GM23338 (cell line): ENCODE results near the gene APOC1. TPM values are rescaled to one million over a fixed set of nuclear protein-coding genes. Genes with fewer than 3 reads are reported as not detected.

Experiments used
- ATAC-seq: fragments of 200-7000 bp; cut with Tn5 transposase; 3 replicates; pipeline ENCODE4 v1.9.1; 2020
- DNase-seq: peaks from one replicate; pipeline ENCODE4 v3.0.0-alpha.2; 2015; ENCODE audit warnings: low spot score
- H2AFZ ChIP-seq: fragments of 200-600 bp; sonication (generic); 2 replicates; pipeline ENCODE4 v1.8.0; 2016; ENCODE audit warnings: antibody characterized with exemption, mild to moderate bottlenecking, moderate library complexity
- H3F3A ChIP-seq: fragments of 200-600 bp; sonication (generic); replicated peaks from 2 replicates; pipeline ENCODE4 v1.8.0; 2017; ENCODE audit warnings: antibody characterized with exemption, mixed run types, low read depth
- H3K27ac ChIP-seq: fragments of 200-600 bp; sonication (generic); 2 replicates; pipeline ENCODE4 v1.6.1; 2016; ENCODE audit warnings: low read depth
- H3K27me3 ChIP-seq: fragments of 200-600 bp; sonication (generic); 2 replicates; pipeline ENCODE4 v1.8.0; 2016; ENCODE audit warnings: mild to moderate bottlenecking, mixed run types, moderate library complexity; ENCODE audit not compliant: insufficient read depth
- H3K36me3 ChIP-seq: fragments of 200-600 bp; sonication (generic); 2 replicates; pipeline ENCODE4 v1.8.0; 2016; ENCODE audit warnings: mild to moderate bottlenecking; ENCODE audit not compliant: insufficient read depth
- H3K4me1 ChIP-seq: fragments of 200-600 bp; sonication (generic); 2 replicates; pipeline ENCODE4 v1.8.0; 2016; ENCODE audit warnings: mild to moderate bottlenecking, moderate library complexity; ENCODE audit not compliant: insufficient read depth
- H3K4me2 ChIP-seq: fragments of 200-600 bp; sonication (generic); 2 replicates; pipeline ENCODE4 v1.7.1; 2017; ENCODE audit warnings: mixed run types
- H3K4me3 ChIP-seq: fragments of 200-600 bp; sonication (generic); 2 replicates; pipeline ENCODE4 v1.6.1; 2016; ENCODE audit warnings: mixed run types
- H3K79me2 ChIP-seq: fragments of 200-600 bp; sonication (generic); replicated peaks from 2 replicates; pipeline ENCODE4 v1.8.0; 2017; ENCODE audit warnings: mild to moderate bottlenecking; ENCODE audit not compliant: insufficient read depth
- H3K9me2 ChIP-seq: fragments of 200-600 bp; sonication (generic); 2 replicates; pipeline ENCODE4 v1.8.0; 2017; ENCODE audit not compliant: insufficient read depth
- H4K20me1 ChIP-seq: fragments of 200-600 bp; sonication (generic); replicated peaks from 2 replicates; pipeline ENCODE4 v1.8.0; 2017; ENCODE audit warnings: mild to moderate bottlenecking; ENCODE audit not compliant: insufficient read depth
- H3K27ac Mint-ChIP-seq: 2 replicates; pipeline ENCODE4 v1.8.0; 2020; ENCODE audit warnings: inconsistent platforms, mild to moderate bottlenecking, moderate library complexity, mixed read lengths
- H3K27me3 Mint-ChIP-seq: 3 replicates; pipeline ENCODE4 v1.8.0; 2022; ENCODE audit warnings: low read depth, mild to moderate bottlenecking, moderate library complexity, mixed read lengths, inconsistent platforms; ENCODE audit not compliant: insufficient read depth, poor library complexity
- H3K36me3 Mint-ChIP-seq: 3 replicates; pipeline ENCODE4 v1.8.0; 2021; ENCODE audit warnings: low read depth, mild to moderate bottlenecking, inconsistent platforms, moderate library complexity, mixed read lengths
- H3K4me1 Mint-ChIP-seq: 3 replicates; pipeline ENCODE4 v1.8.0; 2020; ENCODE audit warnings: mild to moderate bottlenecking, inconsistent platforms, mixed read lengths
- H3K4me3 Mint-ChIP-seq: 3 replicates; pipeline ENCODE4 v1.8.0; 2021; ENCODE audit warnings: moderate library complexity, mild to moderate bottlenecking, inconsistent platforms, mixed read lengths
- H3K9me3 Mint-ChIP-seq: 3 replicates; pipeline ENCODE4 v1.8.0; 2020; ENCODE audit warnings: moderate library complexity, mild to moderate bottlenecking, inconsistent platforms, mixed read lengths
- CREB1 ChIP-seq: fragments of 250-450 bp; sonication (Bioruptor Pico); IDR thresholded peaks from 2 replicates; pipeline ENCODE4 v1.5.0; 2020; ENCODE audit warnings: low read depth, mild to moderate bottlenecking, moderate library complexity
- ETS1 ChIP-seq: IDR thresholded peaks from 2 replicates; pipeline ENCODE4 v1.6.1; 2016; ENCODE audit warnings: antibody characterized with exemption
- EZH2 ChIP-seq: fragments of 200-600 bp; sonication (generic); IDR thresholded peaks from one replicate; pipeline ENCODE4 v1.8.0; 2017; ENCODE audit warnings: antibody characterized with exemption, mild to moderate bottlenecking, low read depth; ENCODE audit not compliant: unreplicated experiment
- EZH2phosphoT487 ChIP-seq: fragments of 200-600 bp; sonication (generic); IDR thresholded peaks from one replicate; pipeline ENCODE4 v1.8.1; 2018; ENCODE audit warnings: antibody characterized with exemption; ENCODE audit not compliant: unreplicated experiment
- JUNB ChIP-seq: IDR thresholded peaks from one replicate; pipeline ENCODE4 v1.6.1; 2016; ENCODE audit warnings: antibody characterized with exemption; ENCODE audit not compliant: unreplicated experiment
- NANOG ChIP-seq: IDR thresholded peaks from 2 replicates; pipeline ENCODE4 v1.6.1; 2016; ENCODE audit warnings: antibody characterized with exemption, borderline replicate concordance
- POLR2AphosphoS5 ChIP-seq: IDR thresholded peaks from 2 replicates; pipeline ENCODE4 v1.6.1; 2016; ENCODE audit warnings: antibody characterized with exemption, low read depth
- ZNF114 ChIP-seq: fragments of 250-450 bp; sonication (Bioruptor Pico); IDR thresholded peaks from 2 replicates; pipeline ENCODE4 v1.5.0; 2020; ENCODE audit warnings: mild to moderate bottlenecking, moderate library complexity
- ZNF331 ChIP-seq: fragments of 250-450 bp; sonication (Bioruptor Pico); IDR thresholded peaks from 2 replicates; pipeline ENCODE4 v1.5.0; 2020; ENCODE audit warnings: low read depth, mild to moderate bottlenecking, moderate library complexity
- ZNF462 ChIP-seq: fragments of 250-450 bp; sonication (Bioruptor Pico); IDR thresholded peaks from 2 replicates; pipeline ENCODE4 v1.5.0; 2020; ENCODE audit warnings: mild to moderate bottlenecking, moderate library complexity
- polyA plus RNA-seq: library from polyadenylated mRNA; unstranded; fragments of >200 nt; fragmentation: Nextera tagmentation; extraction: Ambion mirVana; gene quantifications from 2 replicates; pipeline ENCODE4 v1.2.1, GENCODE V29; 2016
- total RNA-seq: library from RNA; depleted of rRNA; stranded (reverse); fragments of >200 nt; shearing (Covaris generic); gene quantifications from 2 replicates; pipeline ENCODE4 v1.2.3, GENCODE V29; 2014
- TF ChIP-seq, protein P1 (sequence below), 2 experiments: fragments of 200-600 bp in 1 of 2; sonication (generic) in 1 of 2; conservative IDR thresholded peaks; 2 replicates each; pipeline versions ENCODE4 v1.5.1 to v1.6.1; 2016 to 2017; ENCODE audit warnings: antibody characterized with exemption in 2 of 2, low read depth in 2 of 2, mild to moderate bottlenecking in 2 of 2, moderate library complexity in 1 of 2

APOC1 gene
- total and polyA plus RNA-seq, 2 experiments from 2014 or later: 26.8 to 221 TPM

DNA sequence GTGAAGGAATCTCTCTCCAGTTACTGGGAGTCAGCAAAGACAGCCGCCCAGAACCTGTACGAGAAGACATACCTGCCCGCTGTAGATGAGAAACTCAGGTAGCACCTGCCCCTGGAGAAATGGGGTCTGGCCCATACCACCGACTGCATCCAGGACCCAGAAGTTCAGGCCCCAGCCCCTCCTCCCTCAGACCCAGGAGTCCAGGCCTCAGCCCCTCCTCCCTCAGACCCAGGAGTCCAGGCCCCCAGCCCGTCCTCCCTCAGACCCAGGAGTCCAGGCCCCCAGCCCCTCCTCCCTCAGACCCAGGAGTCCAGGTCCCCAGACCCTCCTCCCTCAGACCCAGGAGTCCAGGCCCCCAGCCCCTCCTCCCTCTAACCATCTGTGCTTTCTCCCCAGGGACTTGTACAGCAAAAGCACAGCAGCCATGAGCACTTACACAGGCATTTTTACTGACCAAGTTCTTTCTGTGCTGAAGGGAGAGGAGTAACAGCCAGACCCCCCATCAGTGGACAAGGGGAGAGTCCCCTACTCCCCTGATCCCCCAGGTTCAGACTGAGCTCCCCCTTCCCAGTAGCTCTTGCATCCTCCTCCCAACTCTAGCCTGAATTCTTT lies 34.5 kb downstream of the APOC1 start (continued):
- TF ChIP-seq, protein P1, sequence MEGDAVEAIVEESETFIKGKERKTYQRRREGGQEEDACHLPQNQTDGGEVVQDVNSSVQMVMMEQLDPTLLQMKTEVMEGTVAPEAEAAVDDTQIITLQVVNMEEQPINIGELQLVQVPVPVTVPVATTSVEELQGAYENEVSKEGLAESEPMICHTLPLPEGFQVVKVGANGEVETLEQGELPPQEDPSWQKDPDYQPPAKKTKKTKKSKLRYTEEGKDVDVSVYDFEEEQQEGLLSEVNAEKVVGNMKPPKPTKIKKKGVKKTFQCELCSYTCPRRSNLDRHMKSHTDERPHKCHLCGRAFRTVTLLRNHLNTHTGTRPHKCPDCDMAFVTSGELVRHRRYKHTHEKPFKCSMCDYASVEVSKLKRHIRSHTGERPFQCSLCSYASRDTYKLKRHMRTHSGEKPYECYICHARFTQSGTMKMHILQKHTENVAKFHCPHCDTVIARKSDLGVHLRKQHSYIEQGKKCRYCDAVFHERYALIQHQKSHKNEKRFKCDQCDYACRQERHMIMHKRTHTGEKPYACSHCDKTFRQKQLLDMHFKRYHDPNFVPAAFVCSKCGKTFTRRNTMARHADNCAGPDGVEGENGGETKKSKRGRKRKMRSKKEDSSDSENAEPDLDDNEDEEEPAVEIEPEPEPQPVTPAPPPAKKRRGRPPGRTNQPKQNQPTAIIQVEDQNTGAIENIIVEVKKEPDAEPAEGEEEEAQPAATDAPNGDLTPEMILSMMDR (conservative IDR thresholded peaks at IDR 0.05; ENCODE audit: low read depth in 2 of 2): no peak
- TF ChIP-seq ZNF114: no peak
- TF ChIP-seq NANOG: no peak
- no peak for TF ChIP-seq ETS1

- H3K4me3 Mint-ChIP-seq: no peak overlapping the region
- no peak overlapping the region for H2AFZ ChIP-seq
- no peaks in the 10 kb centered on the region; the same call in 1 of the 3 replicates for H3K9me3 Mint-ChIP-seq
- H4K20me1 ChIP-seq: no peaks in the 10 kb centered on the region
- no peaks in the 10 kb centered on the region; the same call in 2 of the 3 replicates for H3K36me3 Mint-ChIP-seq
- H3K4me3 ChIP-seq: no peak overlapping the region
- H3K4me1 ChIP-seq: no peaks in the 10 kb centered on the region
- no peak overlapping the region for H3K27ac ChIP-seq
- peaks cover 8% of the 10 kb centered on the region for H3K27me3 Mint-ChIP-seq
- H3K9me2 ChIP-seq: no peaks in the 10 kb centered on the region
- H3F3A ChIP-seq: peaks cover 8% of the 10 kb centered on the region; the same call in 1 of the 2 replicates
- H3K27me3 ChIP-seq: no peaks in the 10 kb centered on the region
- ATAC-seq (no peak), DNase-seq (no peak)
- no peak overlapping the region for H3K27ac Mint-ChIP-seq
- H3K36me3 ChIP-seq: no peaks in the 10 kb centered on the region
- no peaks in the 10 kb centered on the region for H3K79me2 ChIP-seq
- no peak overlapping the region for H3K4me2 ChIP-seq
- H3K4me1 Mint-ChIP-seq: peaks cover 2% of the 10 kb centered on the region; the same call in 1 of the 3 replicates
- TF ChIP-seq NANOG (no peak), JUNB (no peak), ZNF462 (CRISPR knock-in tag) (no peak), ZNF331 (CRISPR knock-in tag) (no peak), ZNF114 (no peak), CREB1 (CRISPR knock-in tag) (no peak), POLR2AphosphoS5 (no peak), EZH2 (no peak), EZH2phosphoT487 (no peak), ETS1 (no peak)
- TF ChIP-seq, protein P1 (conservative IDR thresholded peaks at IDR 0.05; ENCODE audit: low read depth in 2 of 2): no peak
Measured at GRCh38 chr19:44949550-44949949, 35.1 kb downstream of the APOC1 start.
